ENCODE results near the gene CC2D2B. TPM values are rescaled to one million over a fixed set of nuclear protein-coding genes. Genes with fewer than 3 reads are reported as not detected.
"Not testable (repeated sequence)": the region's sequence is repeated elsewhere in the genome, so short reads cannot be mapped to it uniquely, and the experiment has no call there.

The CC2D2B gene
- polyA plus RNA-seq, 1 donor from 2014 or later: 0.28 TPM

GRCh38 chr10:96034625-96035024 is 126.8 kb downstream of the CC2D2B start:
- Mint-ChIP-seq H3K27ac (no peak overlapping the region), H3K27me3 (peaks cover 1% of the 10 kb centered on the region), H3K9me3 (no peaks in the 10 kb centered on the region), H3K4me1 (peaks cover 3 to 8% (median 6%) of the 10 kb centered on the region in 3 donors), H3K36me3 (peaks cover 5% of the 10 kb centered on the region), H3K4me3 (no peak overlapping the region)

- H3K27me3 Mint-ChIP-seq: peaks cover 1% of the 10 kb centered on the region
- no peak overlapping the region for H3K4me3 Mint-ChIP-seq
- H3K4me1 Mint-ChIP-seq: peaks cover 8 to 9% (median 9%) of the 10 kb centered on the region in 3 donors
- no peaks in the 10 kb centered on the region for H3K9me3 Mint-ChIP-seq
- peaks cover 9% of the 10 kb centered on the region for H3K36me3 Mint-ChIP-seq
- H3K27ac Mint-ChIP-seq: no peak overlapping the region
These were observed 131.0 kb downstream of the CC2D2B start for GRCh38 chr10:96038476-96039387.

DNA sequence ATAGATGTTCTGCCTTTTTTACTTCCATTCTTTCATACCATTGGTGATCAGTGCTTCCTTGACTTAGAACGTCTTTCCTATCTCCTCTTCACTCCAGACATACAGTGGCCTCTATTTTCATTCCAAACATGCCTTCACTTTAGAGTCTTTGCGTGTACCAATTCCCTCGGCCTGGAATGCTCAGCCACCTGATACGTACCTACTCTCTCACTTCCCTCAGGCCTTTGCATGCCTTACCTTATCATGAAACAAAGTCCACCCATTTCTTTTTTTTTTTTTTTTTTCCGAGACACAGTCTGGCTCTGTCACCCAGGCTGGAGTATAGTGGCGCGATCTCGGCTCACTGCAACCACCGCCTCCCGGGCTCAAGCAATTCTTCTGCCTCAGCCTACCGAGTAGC is 133.4 kb downstream of the CC2D2B start:
- H3K36me3 Mint-ChIP-seq: peaks cover 9% of the 10 kb centered on the region
- no peaks in the 10 kb centered on the region for H3K9me3 Mint-ChIP-seq
- H3K4me1 Mint-ChIP-seq: peaks cover 11 to 21% (median 17%) of the 10 kb centered on the region in 3 donors
- H3K4me3 Mint-ChIP-seq: peak overlapping the region in 2 of 4 donors; percentile 28 to 42
- no peaks in the 10 kb centered on the region for H3K27me3 Mint-ChIP-seq
- no peak overlapping the region for H3K27ac Mint-ChIP-seq

- Mint-ChIP-seq H3K27ac (peak within 1 kb of the TSS; percentile 87 to 94 (median 92)), H3K4me3 (peak within 1 kb of the TSS; percentile 90 to 98 (median 96)), H3K9me3 (no peaks in the 10 kb centered on the region), H3K27me3 (no peaks in the 10 kb centered on the region), H3K36me3 (peaks cover 7% of the 10 kb centered on the region), H3K4me1 (peaks cover 16 to 32% (median 30%) of the 10 kb centered on the region in 3 donors)
These were observed 135.5 kb downstream of the CC2D2B start, which contains the start of gene CCNJ for GRCh38 chr10:96043033-96043892. CCNJ (plus strand) TSS chr10:96043583; CDS start chr10:96044394, 811 bp downstream.

- peak overlapping the region; percentile 87 to 94 (median 92) for H3K27ac Mint-ChIP-seq
- H3K36me3 Mint-ChIP-seq: peaks cover 10% of the 10 kb centered on the region
- H3K27me3 Mint-ChIP-seq: no peaks in the 10 kb centered on the region
- H3K9me3 Mint-ChIP-seq: no peaks in the 10 kb centered on the region
- peak overlapping the region; percentile 90 to 98 (median 96) for H3K4me3 Mint-ChIP-seq
- peaks cover 23 to 41% (median 36%) of the 10 kb centered on the region in 3 donors for H3K4me1 Mint-ChIP-seq
These were observed 136.3 kb downstream of the CC2D2B start for GRCh38 chr10:96043893-96044715.

GRCh38 chr10:96044736-96045135 is 137.0 kb downstream of the CC2D2B start:
- H3K27me3 Mint-ChIP-seq: no peaks in the 10 kb centered on the region
- H3K4me3 Mint-ChIP-seq: peak overlapping the region; percentile 90 to 98 (median 96)
- peaks cover 26 to 46% (median 42%) of the 10 kb centered on the region in 3 donors for H3K4me1 Mint-ChIP-seq
- H3K36me3 Mint-ChIP-seq: peaks cover 10% of the 10 kb centered on the region
- peak overlapping the region; percentile 87 to 94 (median 92) for H3K27ac Mint-ChIP-seq
- no peaks in the 10 kb centered on the region for H3K9me3 Mint-ChIP-seq

- H3K27me3 Mint-ChIP-seq: no peaks in the 10 kb centered on the region
- no peak overlapping the region for H3K27ac Mint-ChIP-seq
- H3K4me3 Mint-ChIP-seq: peak overlapping the region in 1 of 4 donors; percentile 90
- H3K9me3 Mint-ChIP-seq: no peaks in the 10 kb centered on the region
- peaks cover 26 to 46% (median 42%) of the 10 kb centered on the region in 3 donors for H3K4me1 Mint-ChIP-seq
- peaks cover 2% of the 10 kb centered on the region for H3K36me3 Mint-ChIP-seq
These were observed 138.8 kb downstream of the CC2D2B start for GRCh38 chr10:96046546-96046945.

GRCh38 chr10:96047004-96047649 is 139.4 kb downstream of the CC2D2B start:
- Mint-ChIP-seq H3K36me3 (peaks cover 4% of the 10 kb centered on the region), H3K9me3 (no peaks in the 10 kb centered on the region), H3K4me3 (peak overlapping the region in 1 of 4 donors; percentile 90), H3K4me1 (peaks cover 26 to 46% (median 46%) of the 10 kb centered on the region in 3 donors), H3K27ac (no peak overlapping the region), H3K27me3 (no peaks in the 10 kb centered on the region)

DNA sequence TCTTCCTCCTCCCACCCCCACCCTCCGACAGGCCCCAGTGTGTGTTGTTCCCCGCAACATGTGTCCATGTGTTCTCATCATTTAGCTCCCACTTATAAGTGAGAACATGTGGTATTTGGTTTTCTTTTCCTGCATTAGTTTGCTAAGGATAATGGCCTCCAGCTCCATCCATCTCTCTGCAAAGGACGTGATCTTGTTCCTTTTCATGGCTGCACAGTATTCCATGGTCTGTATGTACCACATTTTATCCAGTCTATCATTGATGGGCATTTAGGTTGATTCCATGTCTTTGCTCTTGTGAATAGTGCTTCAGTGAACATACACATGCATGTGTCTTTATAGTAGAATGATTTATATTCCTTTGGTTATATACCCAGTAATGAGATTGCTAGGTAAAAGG is 140.2 kb downstream of the CC2D2B start:
- H3K9me3 Mint-ChIP-seq, H3K27me3 Mint-ChIP-seq, H3K36me3 Mint-ChIP-seq: not testable (repeated sequence)
- Mint-ChIP-seq H3K4me3 (peak overlapping the region in 1 of 4 donors; percentile 53), H3K4me1 (peaks cover 26 to 43% (median 41%) of the 10 kb centered on the region in 3 donors), H3K27ac (peak overlapping the region in 1 of 3 donors; percentile 18)

DNA sequence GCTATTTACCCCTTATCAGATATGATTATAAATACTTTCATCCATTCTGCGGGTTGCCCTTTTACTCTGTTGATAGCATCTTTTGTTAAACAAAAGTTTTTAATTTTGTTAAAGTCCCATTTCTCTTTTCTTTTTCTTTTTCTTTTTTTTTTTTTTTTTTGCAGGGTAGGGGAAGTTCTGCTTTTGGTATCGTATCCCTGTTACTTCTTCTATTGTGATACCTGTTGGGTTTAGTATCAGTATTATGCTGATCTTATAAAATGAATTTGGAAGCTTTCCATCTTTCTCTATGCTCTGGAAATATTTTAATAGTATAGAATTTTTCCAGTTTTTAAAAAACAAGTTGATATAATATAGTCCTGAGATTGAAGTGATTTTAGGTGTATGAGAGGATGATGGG is 141.6 kb downstream of the CC2D2B start:
- H3K36me3 Mint-ChIP-seq: peaks cover 4% of the 10 kb centered on the region
- peak overlapping the region in 3 of 4 donors; percentile 53 to 79 (median 55) for H3K4me3 Mint-ChIP-seq
- H3K27ac Mint-ChIP-seq: peak overlapping the region in 2 of 3 donors; percentile 69 to 70
- H3K4me1 Mint-ChIP-seq: peaks cover 26 to 43% (median 40%) of the 10 kb centered on the region in 3 donors
- H3K27me3 Mint-ChIP-seq: no peaks in the 10 kb centered on the region
- H3K9me3 Mint-ChIP-seq: no peaks in the 10 kb centered on the region

- no peak overlapping the region for H3K27ac Mint-ChIP-seq
- no peaks in the 10 kb centered on the region for H3K9me3 Mint-ChIP-seq
- no peak overlapping the region for H3K4me3 Mint-ChIP-seq
- no peaks in the 10 kb centered on the region for H3K27me3 Mint-ChIP-seq
- H3K4me1 Mint-ChIP-seq: peaks cover 4 to 10% (median 7%) of the 10 kb centered on the region in 3 donors
- peaks cover 4% of the 10 kb centered on the region for H3K36me3 Mint-ChIP-seq
These were observed 146.2 kb downstream of the CC2D2B start for GRCh38 chr10:96053985-96054384.

DNA sequence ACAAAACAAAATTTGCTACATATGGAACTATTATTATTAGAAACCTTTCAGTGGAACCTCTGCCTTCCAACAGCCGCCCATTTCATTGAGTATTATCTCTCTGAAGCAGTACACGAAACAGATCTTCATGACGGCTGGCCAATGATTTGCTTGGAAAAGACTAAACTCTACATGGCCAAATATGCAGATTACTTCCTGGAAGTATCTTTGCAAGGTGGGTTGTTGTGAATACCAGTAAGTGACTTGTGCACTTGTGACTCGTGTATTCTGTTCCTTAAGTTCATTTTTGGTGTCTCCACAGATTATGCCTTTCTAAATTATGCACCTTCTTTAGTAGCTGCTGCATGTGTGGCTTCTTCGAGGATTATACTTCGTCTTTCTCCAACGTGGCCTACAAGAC is 149.0 kb downstream of the CC2D2B start:
- no peak overlapping the region for H3K27ac Mint-ChIP-seq
- H3K4me3 Mint-ChIP-seq: no peak overlapping the region
- peaks cover 0 to 1% (median 0%) of the 10 kb centered on the region in 3 donors for H3K4me1 Mint-ChIP-seq
- no peaks in the 10 kb centered on the region for H3K27me3 Mint-ChIP-seq
- no peaks in the 10 kb centered on the region for H3K9me3 Mint-ChIP-seq
- peaks cover 4% of the 10 kb centered on the region for H3K36me3 Mint-ChIP-seq

- H3K4me1 Mint-ChIP-seq: peaks cover 0 to 3% (median 0%) of the 10 kb centered on the region in 3 donors
- H3K27me3 Mint-ChIP-seq: no peaks in the 10 kb centered on the region
- H3K36me3 Mint-ChIP-seq: peaks cover 10% of the 10 kb centered on the region
- no peak overlapping the region for H3K27ac Mint-ChIP-seq
- no peaks in the 10 kb centered on the region for H3K9me3 Mint-ChIP-seq
- no peak overlapping the region for H3K4me3 Mint-ChIP-seq
These were observed 153.5 kb downstream of the CC2D2B start for GRCh38 chr10:96061232-96061631.

DNA sequence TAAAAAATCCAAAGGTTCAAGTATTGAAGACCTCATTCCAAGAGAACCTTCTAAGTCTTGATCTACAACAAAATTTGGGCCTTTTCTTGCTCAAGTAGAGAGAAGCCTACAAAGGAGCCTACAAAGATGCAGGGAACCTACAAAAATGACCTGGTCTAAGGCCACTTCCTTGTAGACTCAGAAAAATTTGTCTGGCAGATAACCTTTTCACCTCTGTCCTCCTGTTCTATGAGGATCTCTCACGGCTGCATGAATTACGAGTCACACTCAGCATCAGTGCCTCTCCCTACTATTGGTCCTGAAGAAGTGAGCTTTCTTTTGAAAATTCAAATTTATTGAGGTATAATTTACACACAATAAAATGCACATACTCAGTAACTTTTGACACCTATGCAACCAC is 164.9 kb downstream of the CC2D2B start:
- H3K27me3 Mint-ChIP-seq: no peaks in the 10 kb centered on the region
- no peaks in the 10 kb centered on the region for H3K4me1 Mint-ChIP-seq
- no peak overlapping the region for H3K4me3 Mint-ChIP-seq
- H3K27ac Mint-ChIP-seq: no peak overlapping the region
- peaks cover 2% of the 10 kb centered on the region for H3K36me3 Mint-ChIP-seq
- H3K9me3 Mint-ChIP-seq: no peaks in the 10 kb centered on the region
